MM.1S (cell line): ENCODE data around the gene MUSK.

Experiments used
- DNase-seq: peaks from one replicate; pipeline ENCODE4 v3.0.0-alpha.2; 2015
- H2AFZ ChIP-seq: fragments of 300-600 bp; sonication (generic); 2 replicates; pipeline ENCODE4 v1.6.0; 2016; ENCODE audit warnings: antibody characterized with exemption, low read length
- H3F3A ChIP-seq: fragments of 300-600 bp; sonication (generic); 2 replicates; pipeline ENCODE4 v1.6.1; 2016; ENCODE audit warnings: mild to moderate bottlenecking, antibody characterized with exemption, low read length, moderate library complexity, mixed read lengths; ENCODE audit not compliant: insufficient read depth
- H3K27ac ChIP-seq: fragments of 300-600 bp; sonication (generic); 2 replicates; pipeline ENCODE4 v1.5.1; 2016; ENCODE audit warnings: mild to moderate bottlenecking, low read length
- H3K27me3 ChIP-seq: fragments of 300-600 bp; sonication (generic); replicated peaks from 2 replicates; pipeline ENCODE4 v1.6.0; 2016; ENCODE audit warnings: low read length; ENCODE audit not compliant: insufficient read depth
- H3K36me3 ChIP-seq: fragments of 300-600 bp; sonication (generic); replicated peaks from 2 replicates; pipeline ENCODE4 v1.6.1; 2016; ENCODE audit warnings: mild to moderate bottlenecking, low read length, mixed read lengths; ENCODE audit not compliant: insufficient read depth
- H3K4me1 ChIP-seq: fragments of 300-600 bp; sonication (generic); 2 replicates; pipeline ENCODE4 v1.6.1; 2016; ENCODE audit warnings: low read length, mixed read lengths
- H3K4me2 ChIP-seq: fragments of 300-600 bp; sonication (generic); 2 replicates; pipeline ENCODE4 v1.6.0; 2016; ENCODE audit warnings: low read depth, low read length
- H3K4me3 ChIP-seq: fragments of 300-600 bp; sonication (generic); 2 replicates; pipeline ENCODE4 v1.5.1; 2016; ENCODE audit warnings: low read length, mixed read lengths
- H3K79me2 ChIP-seq: fragments of 300-600 bp; sonication (generic); 2 replicates; pipeline ENCODE4 v1.6.1; 2016; ENCODE audit warnings: mixed run types, low read length, mixed read lengths
- H3K9ac ChIP-seq: fragments of 300-600 bp; sonication (generic); 2 replicates; pipeline ENCODE4 v1.6.1; 2016; ENCODE audit warnings: low read length, mixed read lengths
- H3K9me2 ChIP-seq: fragments of 300-600 bp; sonication (generic); replicated peaks from 2 replicates; pipeline ENCODE4 v1.6.1; 2016; ENCODE audit warnings: mild to moderate bottlenecking, low read length, mixed read lengths; ENCODE audit not compliant: insufficient read depth
- H3K9me3 ChIP-seq: fragments of 300-600 bp; sonication (generic); replicated peaks from 2 replicates; pipeline ENCODE4 v1.6.1; 2016; ENCODE audit warnings: mild to moderate bottlenecking, low read length, mixed read lengths; ENCODE audit not compliant: insufficient read depth
- H4K20me1 ChIP-seq: fragments of 300-600 bp; sonication (generic); 2 replicates; pipeline ENCODE4 v1.6.1; 2016; ENCODE audit warnings: mild to moderate bottlenecking, low read length, moderate library complexity, mixed read lengths; ENCODE audit not compliant: insufficient read depth
- EZH2 ChIP-seq: fragments of 300-600 bp; sonication (generic); optimal IDR thresholded peaks from 2 replicates; pipeline ENCODE3; 2017; ENCODE audit warnings: low read depth, mild to moderate bottlenecking, antibody characterized with exemption, low read length, mixed read lengths
- EZH2phosphoT487 ChIP-seq: fragments of 300-600 bp; sonication (generic); IDR thresholded peaks from 2 replicates; pipeline ENCODE4 v1.6.1; 2018; ENCODE audit warnings: antibody characterized with exemption, low read length
- TF ChIP-seq, protein P1 (sequence below): fragments of 300-600 bp; sonication (generic); IDR thresholded peaks from 2 replicates; pipeline ENCODE4 v1.5.1; 2016; ENCODE audit warnings: antibody characterized with exemption, low read length, mixed read lengths

MUSK gene

DNA sequence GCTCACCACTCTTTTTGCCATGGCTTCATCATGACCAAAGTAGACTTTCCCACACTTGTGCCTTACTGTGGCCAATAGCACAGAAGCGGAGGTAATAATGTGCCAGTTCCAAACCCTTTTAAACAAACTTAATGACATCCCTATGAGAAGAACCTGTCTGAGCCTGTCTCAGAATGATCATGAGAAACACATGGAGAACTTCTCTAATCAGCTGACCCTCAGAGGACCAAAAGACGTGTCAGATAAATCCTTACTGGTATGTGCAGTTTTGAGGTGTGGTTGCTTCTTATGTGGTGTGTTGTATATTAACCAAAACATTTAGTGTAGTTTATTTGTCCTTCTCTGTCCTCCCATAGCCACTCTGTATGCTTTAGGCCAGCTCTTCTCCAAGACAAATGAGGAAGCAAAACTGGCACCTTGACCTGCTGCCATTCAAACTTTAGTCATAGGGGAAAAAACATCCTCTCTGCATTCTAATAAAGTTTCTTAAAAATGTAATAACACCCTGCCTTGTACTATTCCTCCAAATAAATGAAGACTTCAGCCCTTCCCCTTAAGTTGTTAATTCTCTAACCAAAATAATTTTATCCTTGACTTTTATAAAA is 168.9 kb downstream of the MUSK start:
- no peaks in the 10 kb centered on the region for H3K9me2 ChIP-seq
- H3K4me3 ChIP-seq = no peak overlapping the region
- H3K27ac ChIP-seq = no peak overlapping the region
- no peaks in the 10 kb centered on the region for H3K79me2 ChIP-seq
- H3K9me3 ChIP-seq = no peaks in the 10 kb centered on the region
- H2AFZ ChIP-seq = no peak overlapping the region
- no peaks in the 10 kb centered on the region for H3K36me3 ChIP-seq
- no peak for TF ChIP-seq EZH2phosphoT487
- TF ChIP-seq, protein P1, sequence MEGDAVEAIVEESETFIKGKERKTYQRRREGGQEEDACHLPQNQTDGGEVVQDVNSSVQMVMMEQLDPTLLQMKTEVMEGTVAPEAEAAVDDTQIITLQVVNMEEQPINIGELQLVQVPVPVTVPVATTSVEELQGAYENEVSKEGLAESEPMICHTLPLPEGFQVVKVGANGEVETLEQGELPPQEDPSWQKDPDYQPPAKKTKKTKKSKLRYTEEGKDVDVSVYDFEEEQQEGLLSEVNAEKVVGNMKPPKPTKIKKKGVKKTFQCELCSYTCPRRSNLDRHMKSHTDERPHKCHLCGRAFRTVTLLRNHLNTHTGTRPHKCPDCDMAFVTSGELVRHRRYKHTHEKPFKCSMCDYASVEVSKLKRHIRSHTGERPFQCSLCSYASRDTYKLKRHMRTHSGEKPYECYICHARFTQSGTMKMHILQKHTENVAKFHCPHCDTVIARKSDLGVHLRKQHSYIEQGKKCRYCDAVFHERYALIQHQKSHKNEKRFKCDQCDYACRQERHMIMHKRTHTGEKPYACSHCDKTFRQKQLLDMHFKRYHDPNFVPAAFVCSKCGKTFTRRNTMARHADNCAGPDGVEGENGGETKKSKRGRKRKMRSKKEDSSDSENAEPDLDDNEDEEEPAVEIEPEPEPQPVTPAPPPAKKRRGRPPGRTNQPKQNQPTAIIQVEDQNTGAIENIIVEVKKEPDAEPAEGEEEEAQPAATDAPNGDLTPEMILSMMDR = no peak
- no peak for TF ChIP-seq EZH2
- H4K20me1 ChIP-seq = no peaks in the 10 kb centered on the region
- H3K4me2 ChIP-seq = no peak overlapping the region
- no peaks in the 10 kb centered on the region for H3K27me3 ChIP-seq
- no peak for DNase-seq
- H3K9ac ChIP-seq = no peak overlapping the region
- no peaks in the 10 kb centered on the region for H3F3A ChIP-seq
- H3K4me1 ChIP-seq = no peaks in the 10 kb centered on the region

DNA sequence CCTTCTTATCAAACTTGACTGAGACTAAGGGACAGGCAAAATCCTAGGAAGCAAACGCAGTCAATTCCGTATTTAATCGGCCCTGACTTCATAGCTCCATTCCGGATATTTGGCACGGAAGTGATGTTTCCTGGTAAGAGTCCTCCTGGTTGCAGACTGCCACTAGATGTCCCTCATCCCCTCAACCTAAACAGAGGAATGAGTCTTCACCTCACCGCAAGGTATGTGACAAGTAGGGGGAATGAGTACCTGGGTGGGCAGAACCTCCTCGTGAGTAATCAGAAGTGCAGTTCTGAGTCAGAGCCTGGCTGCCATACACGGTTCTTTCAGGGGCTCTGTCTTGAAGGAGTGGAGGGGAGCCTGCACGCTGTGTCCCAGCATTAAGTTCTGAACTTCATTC is 173.6 kb downstream of the MUSK start:
- DNase-seq = no peak
- Histone ChIP-seq H3K27me3 (no peaks in the 10 kb centered on the region), H3F3A (no peaks in the 10 kb centered on the region), H3K9me2 (no peaks in the 10 kb centered on the region), H3K9me3 (no peaks in the 10 kb centered on the region), H3K9ac (no peak overlapping the region), H3K4me2 (no peak overlapping the region), H3K4me3 (no peak overlapping the region), H3K27ac (no peak overlapping the region), H3K79me2 (no peaks in the 10 kb centered on the region), H2AFZ (no peak overlapping the region), H3K36me3 (no peaks in the 10 kb centered on the region), H3K4me1 (no peaks in the 10 kb centered on the region), H4K20me1 (no peaks in the 10 kb centered on the region)
- no peak for TF ChIP-seq EZH2phosphoT487
- no peak for TF ChIP-seq EZH2
- TF ChIP-seq, protein P1 = no peak

DNA sequence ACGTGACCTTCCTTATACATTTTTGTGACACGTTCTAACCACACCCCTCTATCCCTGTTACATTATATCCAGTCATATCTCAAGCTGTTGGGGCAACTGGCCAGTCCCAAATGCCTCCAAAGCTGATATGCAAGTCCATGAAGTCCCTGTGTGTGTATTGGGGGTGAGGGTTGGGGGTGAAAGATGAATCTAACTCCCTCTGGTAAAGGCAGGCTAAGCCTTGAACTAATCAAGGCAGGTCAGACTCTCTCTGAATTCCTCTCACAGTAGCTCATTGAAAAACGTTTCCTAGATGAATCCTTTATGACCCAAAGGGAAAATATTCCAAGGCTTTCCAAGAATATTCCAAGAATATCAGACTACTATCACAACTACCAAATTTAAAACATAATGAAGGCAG is 174.4 kb downstream of the MUSK start:
- no peaks in the 10 kb centered on the region for H3K9me3 ChIP-seq
- H3K27ac ChIP-seq = no peak overlapping the region
- no peaks in the 10 kb centered on the region for H3F3A ChIP-seq
- no peaks in the 10 kb centered on the region for H3K36me3 ChIP-seq
- no peak overlapping the region for H2AFZ ChIP-seq
- H3K4me3 ChIP-seq = no peak overlapping the region
- H3K9me2 ChIP-seq = no peaks in the 10 kb centered on the region
- no peaks in the 10 kb centered on the region for H3K27me3 ChIP-seq
- H3K79me2 ChIP-seq = no peaks in the 10 kb centered on the region
- TF ChIP-seq EZH2phosphoT487 (no peak), EZH2 (no peak)
- TF ChIP-seq, protein P1 = no peak
- DNase-seq = no peak
- H4K20me1 ChIP-seq = no peaks in the 10 kb centered on the region
- no peaks in the 10 kb centered on the region for H3K4me1 ChIP-seq
- no peak overlapping the region for H3K9ac ChIP-seq
- H3K4me2 ChIP-seq = no peak overlapping the region
